ENCODE measurements around the gene SLC38A10.

Gene SLC38A10

GRCh38 chr17:81244358-81245023, 50.6 kb downstream of the SLC38A10 start:
- DNase-seq, result no peak

GRCh38 chr17:81243333-81243664, 51.8 kb downstream of the SLC38A10 start:
- no peak for DNase-seq

- DNase-seq, result peak in 1 of 51 donors; percentile 9
These were observed 52.4 kb downstream of the SLC38A10 start for GRCh38 chr17:81242421-81243332.

GRCh38 chr17:81241648-81242420, 53.3 kb downstream of the SLC38A10 start:
- DNase-seq, result peak in 30 of 51 donors; percentile 4 to 72 (median 26)

GRCh38 chr17:81241203-81241602, 53.9 kb downstream of the SLC38A10 start:
- DNase-seq, result no peak

- DNase-seq, result no peak
These were observed 54.3 kb downstream of the SLC38A10 start for GRCh38 chr17:81240761-81241160.

- DNase-seq, result peak in 4 of 51 donors; percentile 37 to 59 (median 55)
These were observed 55.2 kb downstream of the SLC38A10 start for GRCh38 chr17:81239714-81240555.

GRCh38 chr17:81238815-81239713, 56.0 kb downstream of the SLC38A10 start, which contains the start of the genes NDUFAF8 and TEPSIN:
NDUFAF8 (plus strand) TSS chr17:81239318; CDS start chr17:81239364, 46 bp downstream.
TEPSIN (minus strand) TSS chr17:81239055; CDS start chr17:81239033, 22 bp downstream.
- DNase-seq, result peak; percentile 69 to 99 (median 96)

- no peak for DNase-seq
These were observed 56.7 kb downstream of the SLC38A10 start for GRCh38 chr17:81238490-81238814.

- DNase-seq, result no peak
These were observed 57.3 kb downstream of the SLC38A10 start for GRCh38 chr17:81237591-81238489.

GRCh38 chr17:81236784-81237183, 58.3 kb downstream of the SLC38A10 start:
- no peak for DNase-seq

- no peak for DNase-seq
These were observed 59.0 kb downstream of the SLC38A10 start for GRCh38 chr17:81235822-81236740.

- no peak for DNase-seq
These were observed 59.9 kb downstream of the SLC38A10 start for GRCh38 chr17:81234940-81235821.

- no peak for DNase-seq
These were observed 60.6 kb downstream of the SLC38A10 start for GRCh38 chr17:81234506-81234855.

GRCh38 chr17:81233811-81234505, 61.1 kb downstream of the SLC38A10 start:
- no peak for DNase-seq

- DNase-seq, result no peak
These were observed 61.8 kb downstream of the SLC38A10 start for GRCh38 chr17:81233316-81233715.

Measured in hypothalamus (tissue), 51 donors.